NK-92 (cell line): ENCODE data around the gene CLEC9A.

Experiments used
- DNase-seq: peaks from one replicate; lab custom pipeline; 2025; ENCODE audit not compliant: unreplicated experiment; lab: John Stamatoyannopoulos, UW

CLEC9A gene

GRCh38 chr12:10102322-10102721 is 71.8 kb downstream of the CLEC9A start:
- no peak for DNase-seq

DNA sequence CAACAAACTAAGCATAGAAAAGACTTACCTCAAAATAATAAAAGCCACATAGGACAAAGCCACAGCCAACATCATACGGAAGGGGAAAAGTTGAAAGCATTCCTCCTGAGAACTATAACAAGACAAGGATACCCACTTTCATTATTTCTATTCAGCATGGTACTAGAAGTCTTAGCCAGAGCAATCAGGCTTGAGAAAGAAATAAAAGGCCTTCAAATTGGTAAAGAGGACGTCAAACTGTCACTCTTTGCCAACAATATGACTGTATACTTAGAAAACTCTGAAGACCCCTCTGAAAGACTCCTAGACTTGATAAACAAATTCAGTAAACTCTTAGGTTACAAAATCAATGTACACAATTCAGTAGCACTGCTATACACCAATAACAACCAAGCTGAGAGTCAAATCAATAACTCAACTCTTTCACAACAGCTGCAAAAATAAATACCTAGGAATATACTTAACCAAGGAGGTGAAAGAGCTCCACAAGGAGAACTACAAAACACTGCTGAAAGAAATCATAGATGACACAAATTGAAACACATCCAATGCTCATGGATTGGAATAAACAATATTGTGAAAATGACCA is 79.9 kb downstream of the CLEC9A start:
- no peak for DNase-seq

- DNase-seq: no peak
Measured at GRCh38 chr12:10111451-10111850, 81.0 kb downstream of the CLEC9A start.

DNA sequence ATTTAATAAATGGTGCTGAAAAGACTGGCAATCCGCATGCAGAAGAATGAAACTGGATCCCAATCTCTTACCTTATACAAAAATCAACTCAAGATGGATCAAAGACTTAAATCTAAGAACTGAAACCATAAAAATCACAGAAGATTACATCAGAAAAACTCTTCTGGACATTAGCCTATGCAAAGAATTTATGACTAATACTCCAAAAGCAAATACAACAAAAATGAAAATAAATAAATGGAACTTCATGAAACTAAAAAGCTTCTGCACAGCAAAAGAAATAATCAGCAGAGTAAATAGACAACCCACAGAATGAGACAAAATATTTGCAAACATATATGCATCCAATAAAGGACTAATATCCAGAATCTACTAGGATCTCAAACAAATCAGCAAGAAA is 82.6 kb downstream of the CLEC9A start:
- no peak for DNase-seq

GRCh38 chr12:10113920-10114319 is 83.4 kb downstream of the CLEC9A start:
- no peak for DNase-seq

- DNase-seq: no peak
Measured at GRCh38 chr12:10115311-10115710, 84.8 kb downstream of the CLEC9A start.
